ENCODE measurements around the gene TMEM236.

Gene TMEM236

DNA sequence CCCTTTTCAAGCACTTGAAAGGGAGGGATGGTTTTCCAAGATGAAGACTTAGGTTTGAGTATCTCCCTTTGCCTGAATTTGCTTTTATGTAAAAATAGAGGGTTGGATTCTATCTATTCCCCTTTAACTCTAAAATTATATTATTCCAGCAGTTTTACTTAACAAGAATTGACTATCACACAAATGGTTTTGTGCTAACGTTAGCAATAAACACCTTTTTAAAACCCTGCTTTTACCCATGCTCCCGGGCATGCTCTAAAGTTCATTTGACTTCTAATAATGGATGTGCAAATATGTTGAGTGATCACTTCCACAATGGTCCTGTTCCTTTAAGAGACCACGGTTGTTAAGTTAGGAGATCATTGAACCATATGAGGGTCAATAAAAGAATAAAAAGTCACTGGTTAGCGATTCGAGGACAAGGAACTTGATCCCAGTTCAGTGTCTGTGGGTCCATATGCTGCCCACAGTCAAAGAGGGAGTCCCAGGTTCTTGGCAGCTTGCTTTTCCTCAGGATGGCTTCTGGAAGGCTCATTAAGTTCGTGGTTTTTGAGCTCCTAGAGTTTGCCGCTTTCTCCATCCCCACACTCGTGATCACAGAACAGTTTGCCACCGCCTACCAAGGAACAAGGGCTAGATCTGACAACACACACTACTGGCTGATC lies at the start of gene TMEM236:
Gene TMEM236 (plus strand): TSS at position 421 of the 665 bp plus-strand sequence. CDS start 95 bp downstream, at position 516.
- no peak for DNase-seq (ENCODE audit: low read depth)
- H3K4me3 ChIP-seq (replicated peaks; ENCODE audit: low read depth, low read length) = no peak within 1 kb of the TSS
- TF ChIP-seq CTCF (IDR thresholded peaks at IDR 0.05; ENCODE audit: low read length, missing control alignments) = no peak

DNA sequence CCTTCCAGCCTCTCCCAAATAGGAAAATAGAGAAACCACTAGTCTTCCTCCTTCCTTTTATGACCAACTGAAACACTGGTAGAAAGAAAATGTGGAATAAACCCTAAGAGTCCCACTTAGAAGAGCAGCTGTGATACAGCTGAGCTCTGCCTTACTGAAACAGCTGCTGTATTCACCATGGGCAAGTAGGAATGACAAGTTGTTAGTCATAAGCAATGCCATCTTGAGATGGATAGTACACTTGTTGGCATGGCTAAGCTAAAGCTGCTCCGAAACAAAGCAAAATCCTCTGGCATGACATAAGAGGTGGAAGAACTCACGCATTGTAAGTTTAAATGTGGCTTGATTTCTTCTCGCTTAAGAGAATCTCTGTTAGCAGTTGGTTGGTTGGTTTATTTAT lies 48.3 kb upstream of the TMEM236 start:
- TF ChIP-seq CTCF (IDR thresholded peaks at IDR 0.05; ENCODE audit: low read length, missing control alignments) = no peak
- DNase-seq (ENCODE audit: low read depth) = no peak
- H3K4me3 ChIP-seq (replicated peaks; ENCODE audit: low read depth, low read length) = no peak overlapping the region

GRCh38 chr10:17708821-17709220 lies 43.2 kb upstream of the TMEM236 start:
- H3K4me3 ChIP-seq (replicated peaks; ENCODE audit: low read depth, low read length) = no peak overlapping the region
- no peak for TF ChIP-seq CTCF (IDR thresholded peaks at IDR 0.05; ENCODE audit: low read length, missing control alignments)
- DNase-seq (ENCODE audit: low read depth) = no peak

GRCh38 chr10:17709492-17709891 lies 42.5 kb upstream of the TMEM236 start:
- no peak for DNase-seq (ENCODE audit: low read depth)
- no peak for TF ChIP-seq CTCF (IDR thresholded peaks at IDR 0.05; ENCODE audit: low read length, missing control alignments)
- no peak overlapping the region for H3K4me3 ChIP-seq (replicated peaks; ENCODE audit: low read depth, low read length)

DNA sequence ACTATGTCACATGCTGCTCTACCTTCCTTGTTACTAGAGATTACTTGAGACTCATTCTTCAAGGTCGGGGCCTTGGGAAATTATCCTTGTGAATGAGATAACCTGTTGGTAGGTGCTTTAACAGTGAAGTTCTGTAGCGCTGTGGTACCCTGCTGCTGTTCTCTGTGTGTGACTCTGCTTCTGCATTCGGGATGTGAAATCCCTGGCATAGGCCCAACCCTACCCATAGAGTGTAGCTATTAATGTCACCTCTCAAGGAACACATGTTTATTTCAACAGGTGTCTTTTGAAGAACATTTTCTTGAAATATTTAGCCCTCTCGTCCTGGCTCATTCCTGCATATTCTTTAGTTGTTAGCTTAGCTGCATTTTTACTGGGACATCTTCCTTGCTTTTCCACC lies 41.8 kb upstream of the TMEM236 start:
- H3K4me3 ChIP-seq (replicated peaks; ENCODE audit: low read depth, low read length) = no peak overlapping the region
- no peak for TF ChIP-seq CTCF (IDR thresholded peaks at IDR 0.05; ENCODE audit: low read length, missing control alignments)
- no peak for DNase-seq (ENCODE audit: low read depth)

- no peak for DNase-seq (ENCODE audit: low read depth)
- no peak for TF ChIP-seq CTCF (IDR thresholded peaks at IDR 0.05; ENCODE audit: low read length, missing control alignments)
These were observed 39.9 kb upstream of the TMEM236 start for GRCh38 chr10:17712053-17712452.

More at GRCh38 chr10:17712053-17712452, 39.9 kb upstream of the TMEM236 start:
- H3K4me3 ChIP-seq (replicated peaks; ENCODE audit: low read depth, low read length) = no peak overlapping the region

All from fibroblast of pulmonary artery (primary cell).